WTC11 (cell line): ENCODE results near the gene OTUD7B.

Experiments
- AFF4 ChIP-seq: sonication (generic); formaldehyde crosslinking; IDR thresholded peaks from 2 replicates; pipeline ENCODE4 v1.8.1; 2023; ENCODE audit warnings: mild to moderate bottlenecking, missing genetic modification reagents, borderline replicate concordance
- AR ChIP-seq: fragments of 250-450 bp; sonication (Bioruptor Pico); IDR thresholded peaks from 2 replicates; pipeline ENCODE4 v1.9.0; 2021; ENCODE audit warnings: mild to moderate bottlenecking
- ATF3 ChIP-seq: sonication (generic); formaldehyde crosslinking; conservative IDR thresholded peaks from 2 replicates; pipeline ENCODE4 v1.8.1; 2022; ENCODE audit warnings: mild to moderate bottlenecking, missing genetic modification reagents
- CREB1 ChIP-seq: sonication (generic); formaldehyde crosslinking; IDR thresholded peaks from 2 replicates; pipeline ENCODE4 v1.8.0; 2023; ENCODE audit warnings: mild to moderate bottlenecking, missing genetic modification reagents
- ZBTB21 ChIP-seq: sonication (generic); formaldehyde crosslinking; IDR thresholded peaks from 2 replicates; pipeline ENCODE4 v1.8.1; 2023; ENCODE audit warnings: mild to moderate bottlenecking, missing genetic modification reagents, borderline replicate concordance
- TF ChIP-seq, protein P1 (sequence below): sonication (generic); formaldehyde crosslinking; IDR thresholded peaks from 2 replicates; pipeline ENCODE4 v1.8.1; 2023; ENCODE audit warnings: mild to moderate bottlenecking, missing genetic modification reagents, moderate library complexity
- TF ChIP-seq, protein P2 (sequence below): fragments of 200-600 bp; IDR thresholded peaks from 2 replicates; pipeline ENCODE4 v1.8.0; 2022; ENCODE audit warnings: antibody characterized with exemption

DNA sequence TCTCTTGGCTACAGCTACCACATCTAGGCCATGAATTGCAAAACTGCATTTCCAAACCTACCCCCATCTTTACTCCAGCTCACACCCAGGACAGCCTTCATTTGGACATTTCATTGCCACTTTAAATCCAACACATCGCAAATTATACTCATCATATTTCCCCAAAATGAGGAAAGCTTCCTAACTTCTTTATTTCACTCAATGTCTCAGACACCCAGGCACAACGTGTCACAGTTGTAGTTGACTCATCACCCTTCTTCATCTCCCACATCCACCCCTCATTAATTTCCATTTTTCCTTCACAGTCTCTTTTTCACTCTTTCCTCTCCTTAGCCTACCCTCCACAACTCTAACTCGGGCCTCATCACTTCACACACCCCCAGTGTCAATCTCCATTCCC lies 6.7 kb downstream of the OTUD7B start:
- TF ChIP-seq, protein P1, sequence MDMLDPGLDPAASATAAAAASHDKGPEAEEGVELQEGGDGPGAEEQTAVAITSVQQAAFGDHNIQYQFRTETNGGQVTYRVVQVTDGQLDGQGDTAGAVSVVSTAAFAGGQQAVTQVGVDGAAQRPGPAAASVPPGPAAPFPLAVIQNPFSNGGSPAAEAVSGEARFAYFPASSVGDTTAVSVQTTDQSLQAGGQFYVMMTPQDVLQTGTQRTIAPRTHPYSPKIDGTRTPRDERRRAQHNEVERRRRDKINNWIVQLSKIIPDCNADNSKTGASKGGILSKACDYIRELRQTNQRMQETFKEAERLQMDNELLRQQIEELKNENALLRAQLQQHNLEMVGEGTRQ (CRISPR knock-in tag) = no peak
- TF ChIP-seq, protein P2, sequence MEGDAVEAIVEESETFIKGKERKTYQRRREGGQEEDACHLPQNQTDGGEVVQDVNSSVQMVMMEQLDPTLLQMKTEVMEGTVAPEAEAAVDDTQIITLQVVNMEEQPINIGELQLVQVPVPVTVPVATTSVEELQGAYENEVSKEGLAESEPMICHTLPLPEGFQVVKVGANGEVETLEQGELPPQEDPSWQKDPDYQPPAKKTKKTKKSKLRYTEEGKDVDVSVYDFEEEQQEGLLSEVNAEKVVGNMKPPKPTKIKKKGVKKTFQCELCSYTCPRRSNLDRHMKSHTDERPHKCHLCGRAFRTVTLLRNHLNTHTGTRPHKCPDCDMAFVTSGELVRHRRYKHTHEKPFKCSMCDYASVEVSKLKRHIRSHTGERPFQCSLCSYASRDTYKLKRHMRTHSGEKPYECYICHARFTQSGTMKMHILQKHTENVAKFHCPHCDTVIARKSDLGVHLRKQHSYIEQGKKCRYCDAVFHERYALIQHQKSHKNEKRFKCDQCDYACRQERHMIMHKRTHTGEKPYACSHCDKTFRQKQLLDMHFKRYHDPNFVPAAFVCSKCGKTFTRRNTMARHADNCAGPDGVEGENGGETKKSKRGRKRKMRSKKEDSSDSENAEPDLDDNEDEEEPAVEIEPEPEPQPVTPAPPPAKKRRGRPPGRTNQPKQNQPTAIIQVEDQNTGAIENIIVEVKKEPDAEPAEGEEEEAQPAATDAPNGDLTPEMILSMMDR = no peak
- TF ChIP-seq CREB1 (CRISPR knock-in tag) (no peak), ZBTB21 (CRISPR knock-in tag) (no peak), AFF4 (no peak), AR (CRISPR knock-in tag) (no peak), ATF3 (CRISPR knock-in tag) (no peak)
